K562 (cell line): ENCODE results near the gene HOATZ.

Experiments
- DIDO1 ChIP-seq: fragments of 450-650 bp; IDR thresholded peaks from 2 replicates; pipeline ENCODE4 v1.6.1; 2016; ENCODE audit warnings: low read depth, missing biosample characterization, missing genetic modification characterization
- ETV6 ChIP-seq, 3 experiments: fragments of 150-350 bp in 1 of 3; sonication (generic) in 1 of 3; formaldehyde crosslinking in 1 of 3; IDR thresholded peaks; 2 replicates each; pipeline versions ENCODE4 v1.6.1 to v1.8.0; 2014 to 2022; ENCODE audit warnings: borderline replicate concordance in 2 of 3, low read depth in 2 of 3, antibody characterized with exemption in 1 of 3, low read length in 1 of 3, mild to moderate bottlenecking in 1 of 3, missing genetic modification reagents in 1 of 3
- GABPA ChIP-seq: fragments of 200-800 bp; sonication (Bioruptor generic); conservative IDR thresholded peaks from 2 replicates; pipeline ENCODE4 v1.6.1; 2016; ENCODE audit warnings: low read depth, missing genetic modification characterization, missing compliant biosample characterization
- NFIC ChIP-seq: fragments of 450-650 bp; IDR thresholded peaks from 2 replicates; pipeline ENCODE4 v1.6.1; 2017; ENCODE audit warnings: mild to moderate bottlenecking, inconsistent platforms
- RFX5 ChIP-seq: IDR thresholded peaks from 2 replicates; pipeline ENCODE4 v1.6.1; 2011; ENCODE audit warnings: low read depth, mild to moderate bottlenecking, improper control_type of control experiment, low read length

DNA sequence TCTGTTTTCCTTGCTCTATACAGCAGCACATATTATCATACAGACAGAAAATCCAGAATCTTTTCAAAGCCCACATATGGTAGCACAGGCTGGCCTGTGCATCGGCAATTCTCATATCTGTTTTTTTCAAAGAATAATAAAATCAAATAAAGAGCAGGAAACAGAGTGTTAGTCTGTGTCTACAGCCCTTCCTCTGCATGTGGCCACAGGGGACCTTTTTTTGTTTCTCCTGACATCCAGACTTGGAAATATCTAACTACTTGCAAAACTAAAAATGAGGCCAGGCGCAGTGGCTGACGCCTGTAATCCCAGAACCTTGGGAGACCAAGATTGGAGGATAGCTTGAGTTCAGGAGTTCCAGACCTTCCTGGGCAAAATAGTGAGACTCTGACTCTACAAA, 46.2 kb downstream of the HOATZ start:
- TF ChIP-seq ETV6 (IDR thresholded peaks at IDR 0.05; ENCODE audit: borderline replicate concordance in 1 of 2, low read depth in 2 of 2, low read length in 1 of 2): no peak
- TF ChIP-seq ETV6 (CRISPR knock-in tag; IDR thresholded peaks at IDR 0.05; ENCODE audit: borderline replicate concordance): no peak
- TF ChIP-seq DIDO1 (tag): no peak
- TF ChIP-seq RFX5: no peak
- TF ChIP-seq NFIC: no peak
- no peak for TF ChIP-seq GABPA (tag)
